ENCODE measurements around the gene HES6.
"Not testable (repeated sequence)": the region's sequence is repeated elsewhere in the genome, so short reads cannot be mapped to it uniquely, and the experiment has no call there.

Gene HES6

GRCh38 chr2:238272156-238272555 lies 32.3 kb upstream of the HES6 start:
- DNase-seq (ENCODE audit: low read depth): no peak

GRCh38 chr2:238271686-238272085 lies 31.8 kb upstream of the HES6 start:
- not testable (repeated sequence) for DNase-seq (ENCODE audit: low read depth)

DNA sequence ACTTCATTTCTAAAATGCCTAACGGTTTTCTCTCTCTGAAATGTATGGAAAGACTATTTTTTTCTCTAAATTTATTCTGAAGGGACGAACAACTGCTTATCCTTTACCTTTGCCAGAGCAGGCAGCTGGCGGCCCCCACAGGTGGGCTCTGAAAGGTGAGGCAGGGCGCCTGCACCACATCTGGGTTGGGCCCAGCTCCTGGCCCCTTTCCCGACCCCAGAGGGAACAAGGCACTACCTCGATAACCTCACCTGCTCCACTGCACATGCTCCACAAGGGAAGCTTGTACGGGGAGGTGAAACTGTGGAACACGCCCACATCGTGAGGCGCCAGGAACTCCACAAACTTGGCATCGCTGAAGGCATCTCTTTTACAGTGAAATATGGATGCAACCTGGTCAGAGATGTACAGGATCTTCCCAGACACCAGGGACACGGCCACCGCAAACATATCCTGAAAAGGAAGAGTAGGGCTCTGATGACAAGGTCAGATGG lies 31.3 kb upstream of the HES6 start:
- DNase-seq (ENCODE audit: low read depth): no peak

DNA sequence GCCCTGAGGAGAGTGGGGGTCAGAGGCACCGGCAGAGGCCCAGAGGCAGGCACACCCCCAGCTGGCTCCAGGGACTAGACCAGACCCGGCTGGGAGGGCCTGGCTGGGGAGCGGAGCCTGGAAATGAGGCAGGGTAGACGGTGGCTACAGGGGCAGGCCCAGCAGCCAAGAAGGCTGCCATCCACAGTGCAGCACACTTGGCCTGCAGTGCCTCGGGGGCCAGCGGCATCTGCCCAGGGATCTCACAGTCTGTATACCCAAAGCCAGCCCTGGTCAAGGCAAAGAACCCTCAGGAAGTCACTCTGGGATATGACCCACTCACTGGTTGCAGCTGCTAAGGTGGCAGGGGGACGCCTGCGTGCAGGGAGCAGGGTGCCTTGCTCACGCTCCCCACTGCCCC lies 30.8 kb upstream of the HES6 start:
- DNase-seq (ENCODE audit: low read depth): no peak

DNA sequence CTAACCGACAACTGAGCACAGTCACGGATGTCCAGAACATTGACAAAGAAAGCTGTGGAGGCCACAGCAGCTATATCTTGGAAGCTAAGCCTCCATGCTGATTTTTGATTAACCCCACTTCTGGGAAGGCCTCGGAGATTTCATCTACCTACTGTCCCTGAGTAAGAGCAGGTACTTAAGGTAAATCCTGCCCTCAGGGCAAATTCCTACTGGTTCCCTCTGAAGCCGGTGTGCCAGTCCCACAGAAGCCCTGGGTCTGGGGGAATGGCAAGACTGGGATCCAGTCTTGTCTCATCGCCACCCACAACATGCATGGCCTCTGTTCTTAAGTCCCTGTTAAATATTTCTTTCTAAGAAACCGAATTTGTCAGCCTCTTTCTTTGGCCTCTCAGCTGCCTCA lies 29.9 kb upstream of the HES6 start:
- no peak for DNase-seq (ENCODE audit: low read depth)

DNA sequence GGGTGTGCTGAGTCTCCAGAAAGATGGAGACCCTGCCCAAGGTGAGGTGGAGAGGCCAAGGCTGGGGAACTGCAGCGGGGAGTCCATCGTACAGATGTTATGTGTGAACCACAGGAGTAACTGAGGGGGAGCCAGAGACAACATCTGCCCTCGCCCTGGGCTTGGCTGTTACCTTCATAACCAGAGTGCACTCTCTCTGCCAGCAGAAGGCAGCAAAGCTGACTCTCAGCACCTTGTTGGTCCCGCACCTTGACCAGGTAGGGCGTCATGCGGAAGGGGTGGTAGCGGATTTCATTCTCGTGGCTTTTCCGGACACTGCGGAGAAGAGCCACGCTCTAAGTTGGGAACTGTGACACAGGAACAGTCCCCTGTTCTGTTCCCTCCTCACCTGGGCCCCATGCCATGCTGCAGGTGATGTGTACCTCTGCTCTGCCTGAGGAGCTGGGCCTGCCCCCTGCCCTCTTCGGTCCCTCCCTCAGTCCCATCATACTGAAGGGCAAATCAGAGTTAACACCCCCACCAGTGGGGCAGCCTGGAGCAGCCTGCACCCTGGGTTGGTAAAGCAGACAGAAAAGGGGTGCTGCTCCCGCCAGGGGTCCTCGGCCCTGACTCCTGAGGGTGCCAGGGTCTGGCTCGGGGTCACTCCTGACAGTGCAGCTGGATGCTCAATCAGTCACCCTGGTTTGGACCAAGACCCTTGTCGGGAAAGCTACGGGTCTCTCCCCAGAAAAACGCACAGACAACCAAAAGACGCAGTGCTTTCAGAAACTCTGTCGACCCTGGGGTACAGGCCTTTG lies 28.2 kb upstream of the HES6 start:
- no peak for DNase-seq (ENCODE audit: low read depth)

- no peak for DNase-seq (ENCODE audit: low read depth)
Observed at GRCh38 chr2:238267341-238267710, 27.5 kb upstream of the HES6 start.

GRCh38 chr2:238265605-238266004 lies 25.8 kb upstream of the HES6 start:
- DNase-seq (ENCODE audit: low read depth): no peak

- no peak for DNase-seq (ENCODE audit: low read depth)
Observed at GRCh38 chr2:238264072-238264460, 24.2 kb upstream of the HES6 start.

- peak; percentile 92 for DNase-seq (ENCODE audit: low read depth)
Observed at GRCh38 chr2:238263204-238264071, 23.6 kb upstream of the HES6 start.

DNA sequence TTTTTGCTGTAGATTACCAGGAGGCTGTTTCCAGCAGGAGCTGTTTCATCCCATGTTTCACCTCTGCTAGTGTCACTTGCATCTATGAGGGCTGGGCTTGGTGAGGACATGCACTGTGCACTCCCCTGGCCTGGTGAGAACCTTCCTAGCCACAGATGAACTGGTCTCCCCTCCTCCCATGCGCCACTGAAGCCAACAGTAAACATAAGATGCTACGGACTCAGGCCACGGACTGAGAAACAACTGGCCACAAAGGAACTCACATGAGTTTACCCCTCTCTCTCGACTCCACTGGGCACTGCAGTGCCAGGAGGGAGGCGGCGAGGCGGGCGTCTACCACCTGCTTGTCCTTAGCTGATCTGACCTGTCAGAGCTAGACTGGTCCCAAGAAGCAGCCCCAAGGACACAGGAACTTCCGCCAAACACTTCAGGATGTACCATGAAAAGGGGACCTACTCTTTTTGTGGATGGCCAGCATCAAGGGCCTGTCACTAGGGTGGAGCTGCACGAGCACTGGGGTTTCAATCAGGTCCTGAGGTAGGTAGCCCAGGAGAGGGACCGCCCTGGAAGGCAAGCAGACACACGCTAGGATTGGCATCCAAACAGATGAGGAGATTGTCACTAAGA lies 22.8 kb upstream of the HES6 start:
- no peak for DNase-seq (ENCODE audit: low read depth)

GRCh38 chr2:238261718-238262375 lies 22.0 kb upstream of the HES6 start:
- DNase-seq (ENCODE audit: low read depth): no peak

DNA sequence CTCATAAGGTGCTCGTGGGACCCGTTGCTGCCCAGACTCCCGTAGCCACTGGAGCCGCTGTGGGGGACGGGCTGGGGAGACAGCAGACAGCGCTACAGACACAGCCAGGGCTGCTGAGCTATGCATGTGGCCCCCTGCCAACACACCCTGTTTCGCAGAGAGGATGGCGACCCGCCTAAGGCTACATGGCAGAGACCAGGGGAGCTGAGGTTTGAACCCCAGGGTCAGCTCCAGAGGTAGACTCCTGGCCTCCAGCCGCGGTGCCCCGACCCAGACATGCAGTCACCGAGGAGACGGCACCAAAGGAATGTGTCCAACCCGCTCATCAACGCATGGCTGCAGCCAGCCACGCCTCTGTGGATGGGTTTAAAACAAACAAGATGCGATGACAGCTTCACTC lies 21.0 kb upstream of the HES6 start:
- DNase-seq (ENCODE audit: low read depth): no peak

- DNase-seq (ENCODE audit: low read depth): no peak
Observed at GRCh38 chr2:238259061-238260020, 19.5 kb upstream of the HES6 start.

DNA sequence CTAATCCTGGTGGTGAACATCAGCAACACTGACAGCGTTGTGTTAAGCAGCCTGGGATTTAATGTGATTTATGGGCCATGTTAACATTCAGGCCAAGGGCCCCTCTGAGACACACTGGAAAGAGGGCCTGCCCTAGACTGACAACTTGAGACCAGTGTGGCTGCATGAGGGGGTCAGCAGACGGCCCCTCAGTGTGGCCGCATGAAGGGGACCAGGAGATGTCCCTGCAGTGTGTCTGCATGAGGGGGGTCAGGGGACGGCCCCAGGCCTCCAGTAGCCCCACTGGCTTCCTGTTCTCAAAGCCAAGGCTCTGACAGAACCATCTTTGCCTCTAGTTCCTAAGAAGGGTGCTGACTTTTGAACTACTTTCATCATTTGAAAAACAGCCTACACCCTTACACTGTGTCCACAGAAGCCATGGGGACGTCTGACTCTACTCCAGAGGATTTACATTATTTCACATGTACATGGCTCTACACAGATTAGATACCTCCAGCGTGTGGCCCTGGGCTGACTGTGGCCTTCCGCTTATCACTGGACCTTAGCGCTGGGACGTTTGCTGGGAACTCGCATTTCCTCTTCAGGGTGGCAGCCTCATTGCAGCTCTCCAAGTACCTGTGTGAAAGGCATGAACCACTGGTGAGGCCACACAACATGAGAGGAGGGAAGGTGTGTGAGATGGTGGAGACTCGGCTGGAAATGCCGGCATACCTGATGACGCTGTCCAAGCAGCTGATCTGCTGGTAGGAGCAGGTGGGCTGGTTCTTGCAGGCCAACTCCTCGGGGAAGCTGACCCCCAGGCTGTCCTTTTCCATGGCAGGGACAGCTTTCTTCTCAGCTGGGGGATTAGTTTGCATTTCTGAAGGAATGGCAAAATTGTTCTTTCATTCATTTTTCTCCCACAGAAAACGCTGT lies 18.2 kb upstream of the HES6 start:
- no peak for DNase-seq (ENCODE audit: low read depth)

DNA sequence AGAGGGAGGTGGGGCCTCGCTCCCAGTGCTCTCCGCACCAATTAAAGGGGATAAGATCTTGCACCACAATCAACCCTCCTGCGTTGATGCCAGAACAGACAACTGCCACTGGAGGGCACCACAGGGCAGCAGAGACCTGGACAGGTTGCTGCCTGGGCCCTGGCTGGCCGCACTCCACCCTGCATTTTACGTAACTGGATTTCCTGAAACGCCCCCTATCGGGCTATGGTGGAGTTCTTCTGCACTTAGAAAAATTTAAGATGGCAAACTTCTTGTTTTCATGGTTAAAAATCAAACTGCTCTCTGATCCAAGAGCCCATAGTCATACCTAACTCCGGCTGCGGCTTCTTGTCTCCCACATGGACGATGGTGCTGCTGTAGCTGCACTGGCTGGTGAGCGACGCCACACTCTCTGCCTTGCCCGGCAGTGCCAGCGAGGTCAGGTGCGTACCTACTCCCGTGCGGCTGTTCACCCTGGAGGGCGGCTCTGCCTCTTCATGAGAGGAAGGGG lies 16.8 kb upstream of the HES6 start:
- DNase-seq (ENCODE audit: low read depth): peak; percentile 13

DNA sequence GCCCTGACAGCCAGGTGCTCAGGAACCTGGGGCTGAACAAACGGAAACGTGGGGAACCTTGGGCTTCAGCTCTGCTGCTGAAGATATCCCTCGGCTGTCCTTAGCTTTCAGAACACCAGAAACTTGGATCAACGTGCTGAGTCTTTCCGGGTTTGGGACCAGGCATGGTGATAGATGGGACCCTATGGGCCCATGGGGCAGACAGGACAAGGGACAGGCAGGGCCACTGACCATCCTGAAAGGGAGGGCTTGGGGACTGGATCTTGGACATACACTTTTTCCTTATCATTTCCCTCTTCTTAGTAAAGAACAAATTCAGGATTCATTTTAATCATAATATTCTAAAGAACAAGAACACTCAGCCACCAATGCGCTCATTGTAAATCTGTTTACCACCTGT lies 16.3 kb upstream of the HES6 start:
- DNase-seq (ENCODE audit: low read depth): no peak

- no peak for DNase-seq (ENCODE audit: low read depth)
Observed at GRCh38 chr2:238255636-238256035, 15.8 kb upstream of the HES6 start.

DNA sequence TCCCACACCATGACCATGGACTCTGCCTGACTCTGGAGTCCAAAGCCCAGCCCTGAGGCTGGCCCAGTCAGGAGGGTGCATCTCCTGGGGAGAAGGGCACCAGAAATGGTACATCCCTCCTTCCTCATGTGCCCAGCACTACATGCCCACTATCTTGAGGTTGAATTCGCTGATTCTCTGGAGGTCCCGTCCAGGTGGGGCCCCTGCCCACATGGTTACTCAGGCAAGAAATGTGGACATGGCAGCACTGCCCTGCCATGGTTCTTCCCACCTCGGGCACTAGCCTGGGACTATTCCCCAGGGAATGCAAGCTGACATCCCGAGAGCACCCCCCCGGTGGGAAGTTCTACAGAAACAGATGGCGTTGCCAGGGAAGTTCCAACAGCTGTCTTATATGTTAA lies 15.3 kb upstream of the HES6 start:
- DNase-seq (ENCODE audit: low read depth): no peak

Measured in stromal cell of bone marrow (primary cell).